IPS-15b (cell line): ENCODE data around the gene RNGTT.

Experiments
- H3K27me3 ChIP-seq: one replicate; pipeline ENCODE4 v1.6.1; 2013; ENCODE audit warnings: low read length; ENCODE audit not compliant: control insufficient read depth, insufficient read depth
- H3K36me3 ChIP-seq: one replicate; pipeline ENCODE4 v1.6.1; 2013; ENCODE audit warnings: low read length; ENCODE audit not compliant: control insufficient read depth, insufficient read depth
- H3K4me1 ChIP-seq: one replicate; pipeline ENCODE4 v1.6.1; 2013; ENCODE audit warnings: mild to moderate bottlenecking, low read length; ENCODE audit not compliant: control insufficient read depth, insufficient read depth
- H3K4me3 ChIP-seq: one replicate; pipeline ENCODE4 v1.5.1; 2013; ENCODE audit warnings: low read depth, low read length
- H3K9ac ChIP-seq: one replicate; pipeline ENCODE4 v1.6.1; 2013; ENCODE audit warnings: low read depth, mild to moderate bottlenecking, low read length
- H3K9me3 ChIP-seq: one replicate; pipeline ENCODE4 v1.6.1; 2013; ENCODE audit warnings: mild to moderate bottlenecking, low read length; ENCODE audit not compliant: control insufficient read depth, insufficient read depth

The RNGTT gene

DNA sequence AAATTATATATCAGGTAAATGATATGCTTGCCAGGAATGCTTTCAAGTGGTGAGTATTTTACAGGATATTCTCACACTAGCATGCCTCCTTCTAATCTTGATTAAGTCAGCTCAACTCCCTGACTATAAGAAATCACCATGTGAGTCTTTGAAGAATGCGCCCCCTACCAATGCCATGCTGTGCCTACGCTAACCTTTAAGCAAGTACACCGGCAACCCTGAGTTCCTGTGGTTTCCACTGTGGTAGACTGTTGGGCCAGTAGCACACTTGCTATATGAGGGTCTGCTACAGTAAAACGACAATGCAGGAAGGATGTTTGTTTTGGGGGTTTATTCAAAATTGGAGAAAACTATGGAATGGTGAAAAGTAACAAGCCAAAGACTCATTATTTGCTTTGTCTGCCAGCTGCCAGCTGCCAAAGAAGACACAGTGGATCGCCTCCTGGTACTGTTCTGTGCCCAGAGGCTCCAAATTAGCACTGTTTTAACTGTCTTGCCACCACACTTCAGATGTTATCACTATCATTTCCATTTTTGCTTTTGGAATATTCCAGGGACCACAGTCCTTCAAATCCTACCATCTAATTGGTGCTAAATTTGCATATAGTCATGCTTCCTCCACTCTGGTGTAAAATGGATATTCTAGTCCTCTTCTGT is 333.5 kb downstream of the RNGTT start:
- Histone ChIP-seq H3K9ac (no peak overlapping the region), H3K36me3 (no peaks in the 10 kb centered on the region), H3K4me1 (peaks cover 2% of the 10 kb centered on the region), H3K9me3 (no peaks in the 10 kb centered on the region), H3K4me3 (no peak overlapping the region), H3K27me3 (no peaks in the 10 kb centered on the region)

DNA sequence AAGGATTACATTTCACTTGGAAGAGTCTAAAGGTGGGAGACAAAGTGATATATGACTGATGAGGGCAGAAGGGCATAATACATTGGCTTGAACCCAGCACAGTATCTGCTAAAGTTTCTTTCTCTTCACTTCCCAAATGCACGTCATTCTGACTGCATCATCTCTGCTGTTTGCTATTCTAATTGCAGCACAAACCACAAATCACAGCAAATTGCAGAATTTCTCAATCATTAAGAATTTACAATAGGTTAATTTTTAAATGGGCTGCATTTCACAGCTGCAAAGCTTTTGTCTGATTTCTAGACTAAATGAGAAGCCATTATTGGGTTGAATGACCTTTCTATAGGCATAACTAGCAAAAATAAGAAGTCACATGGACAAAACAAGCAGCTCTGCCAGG is 337.0 kb downstream of the RNGTT start:
- H3K27me3 ChIP-seq = no peaks in the 10 kb centered on the region
- H3K4me3 ChIP-seq = no peak overlapping the region
- no peaks in the 10 kb centered on the region for H3K36me3 ChIP-seq
- no peaks in the 10 kb centered on the region for H3K9me3 ChIP-seq
- peaks cover 5% of the 10 kb centered on the region for H3K4me1 ChIP-seq
- no peak overlapping the region for H3K9ac ChIP-seq

DNA sequence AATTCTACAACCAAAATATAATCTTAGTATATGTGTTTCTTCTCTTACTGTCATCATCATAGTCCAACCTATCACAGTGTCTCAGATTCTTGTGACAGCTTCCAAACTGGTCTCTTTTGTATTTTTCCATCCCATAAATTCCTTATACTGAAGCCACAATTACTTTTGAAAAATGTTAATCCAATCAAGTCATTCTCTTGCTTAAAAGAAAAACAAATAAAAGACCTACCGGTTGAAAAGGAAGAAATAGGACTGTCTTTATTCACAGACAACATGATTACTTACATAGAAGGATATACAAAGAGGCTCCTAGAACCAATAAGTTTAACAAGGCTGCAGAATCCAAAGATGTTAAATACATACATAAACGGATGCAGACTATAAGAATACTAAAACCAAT is 339.9 kb downstream of the RNGTT start:
- peaks cover 3% of the 10 kb centered on the region for H3K4me1 ChIP-seq
- H3K9me3 ChIP-seq = no peaks in the 10 kb centered on the region
- H3K36me3 ChIP-seq = no peaks in the 10 kb centered on the region
- H3K9ac ChIP-seq = no peak overlapping the region
- no peak overlapping the region for H3K4me3 ChIP-seq
- no peaks in the 10 kb centered on the region for H3K27me3 ChIP-seq

- no peaks in the 10 kb centered on the region for H3K27me3 ChIP-seq
- no peak overlapping the region for H3K9ac ChIP-seq
- H3K4me3 ChIP-seq = no peak overlapping the region
- peaks cover 3% of the 10 kb centered on the region for H3K4me1 ChIP-seq
- H3K9me3 ChIP-seq = no peaks in the 10 kb centered on the region
- no peaks in the 10 kb centered on the region for H3K36me3 ChIP-seq
Observed at GRCh38 chr6:88619951-88620350, 343.5 kb downstream of the RNGTT start.

DNA sequence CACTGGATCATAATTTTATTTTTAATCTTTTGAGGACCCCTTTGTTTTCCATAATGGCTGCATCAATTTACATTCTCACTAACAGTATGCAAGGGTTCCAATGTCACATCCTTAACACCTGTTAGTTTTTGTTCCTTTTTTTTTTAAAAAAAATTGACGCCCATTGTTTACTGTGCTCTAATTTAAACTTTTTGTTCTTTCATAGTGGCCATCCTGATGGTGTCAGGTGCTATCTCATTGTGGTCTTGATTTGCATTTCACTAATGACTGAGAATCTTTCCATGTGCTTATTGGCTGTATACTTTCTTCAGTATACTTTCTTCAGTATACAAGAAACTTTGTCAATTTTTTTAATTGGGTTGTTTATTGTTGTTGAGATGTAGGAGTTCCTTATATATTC is 347.0 kb downstream of the RNGTT start:
- H3K4me3 ChIP-seq = no peak overlapping the region
- H3K36me3 ChIP-seq = no peaks in the 10 kb centered on the region
- H3K27me3 ChIP-seq = no peaks in the 10 kb centered on the region
- no peaks in the 10 kb centered on the region for H3K9me3 ChIP-seq
- no peaks in the 10 kb centered on the region for H3K4me1 ChIP-seq
- no peak overlapping the region for H3K9ac ChIP-seq

DNA sequence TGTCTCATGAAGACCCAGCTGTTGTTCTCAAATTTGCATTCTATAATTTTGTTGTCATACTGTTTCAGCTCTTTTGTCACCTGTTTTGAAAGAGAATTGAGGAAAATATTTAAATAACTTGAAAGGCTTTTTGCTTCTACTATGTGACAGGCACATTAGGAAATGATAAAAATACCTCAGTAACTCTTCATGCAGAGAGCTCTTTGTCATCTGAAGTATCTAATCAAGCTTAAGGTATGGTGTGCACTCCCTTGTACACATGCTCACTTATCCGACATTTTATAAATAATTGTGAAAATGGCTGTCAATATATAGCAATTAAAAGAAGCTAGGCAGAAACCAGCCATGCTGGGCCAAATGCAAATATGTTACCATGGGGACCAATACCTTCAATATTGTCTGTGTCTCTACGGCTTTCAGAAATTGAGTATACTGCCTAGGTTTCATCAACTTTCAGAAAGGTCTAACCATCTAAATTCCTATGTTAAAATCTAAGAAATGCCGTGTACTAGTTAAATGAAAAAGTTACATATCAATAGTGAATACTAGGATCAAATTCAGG is 349.0 kb downstream of the RNGTT start:
- no peak overlapping the region for H3K4me3 ChIP-seq

GRCh38 chr6:88612631-88613030 is 350.8 kb downstream of the RNGTT start:
- Histone ChIP-seq H3K27me3 (no peaks in the 10 kb centered on the region), H3K9me3 (no peaks in the 10 kb centered on the region), H3K4me3 (no peak overlapping the region), H3K9ac (no peak overlapping the region), H3K4me1 (no peaks in the 10 kb centered on the region), H3K36me3 (no peaks in the 10 kb centered on the region)

More for the DNA sequence above, 349.0 kb downstream of the RNGTT start:
- H3K9ac ChIP-seq = no peak overlapping the region
- no peaks in the 10 kb centered on the region for H3K27me3 ChIP-seq
- H3K36me3 ChIP-seq = no peaks in the 10 kb centered on the region
- H3K9me3 ChIP-seq = no peaks in the 10 kb centered on the region
- H3K4me1 ChIP-seq = no peaks in the 10 kb centered on the region

GRCh38 chr6:88611721-88612120 is 351.7 kb downstream of the RNGTT start:
- H3K9me3 ChIP-seq = no peaks in the 10 kb centered on the region
- H3K36me3 ChIP-seq = no peaks in the 10 kb centered on the region
- no peaks in the 10 kb centered on the region for H3K27me3 ChIP-seq
- H3K4me3 ChIP-seq = no peak overlapping the region
- H3K4me1 ChIP-seq = no peaks in the 10 kb centered on the region
- H3K9ac ChIP-seq = no peak overlapping the region

- no peak overlapping the region for H3K4me3 ChIP-seq
- no peaks in the 10 kb centered on the region for H3K4me1 ChIP-seq
- H3K36me3 ChIP-seq = no peaks in the 10 kb centered on the region
- no peaks in the 10 kb centered on the region for H3K9me3 ChIP-seq
- H3K27me3 ChIP-seq = no peaks in the 10 kb centered on the region
- no peak overlapping the region for H3K9ac ChIP-seq
Observed at GRCh38 chr6:88609983-88610382, 353.4 kb downstream of the RNGTT start.

GRCh38 chr6:88605271-88605670 is 358.1 kb downstream of the RNGTT start:
- H3K9me3 ChIP-seq = no peaks in the 10 kb centered on the region
- no peaks in the 10 kb centered on the region for H3K27me3 ChIP-seq
- H3K4me1 ChIP-seq = no peaks in the 10 kb centered on the region
- H3K4me3 ChIP-seq = no peak overlapping the region
- H3K9ac ChIP-seq = no peak overlapping the region
- H3K36me3 ChIP-seq = no peaks in the 10 kb centered on the region

GRCh38 chr6:88599571-88599970 is 363.8 kb downstream of the RNGTT start:
- H3K27me3 ChIP-seq = no peaks in the 10 kb centered on the region
- H3K4me1 ChIP-seq = no peaks in the 10 kb centered on the region
- no peaks in the 10 kb centered on the region for H3K9me3 ChIP-seq
- H3K36me3 ChIP-seq = no peaks in the 10 kb centered on the region
- no peak overlapping the region for H3K4me3 ChIP-seq
- no peak overlapping the region for H3K9ac ChIP-seq

GRCh38 chr6:88596801-88597200 is 366.6 kb downstream of the RNGTT start:
- Histone ChIP-seq H3K9ac (no peak overlapping the region), H3K4me3 (no peak overlapping the region), H3K4me1 (no peaks in the 10 kb centered on the region), H3K9me3 (no peaks in the 10 kb centered on the region), H3K27me3 (no peaks in the 10 kb centered on the region), H3K36me3 (no peaks in the 10 kb centered on the region)
